ENCODE results near the gene GNAI2.
A peak's percentile ranks its signal among the peaks of the same experiment; 100 is the strongest.

GNAI2 gene

GRCh38 chr3:50250514-50250913 lies 14.5 kb downstream of the GNAI2 start:
- no peak overlapping the region for H3K9ac ChIP-seq (ENCODE audit: low read length)
- H3K4me1 ChIP-seq (ENCODE audit: control insufficient read depth, insufficient read depth, low read length) = peaks cover 57% of the 10 kb centered on the region
- no peak overlapping the region for H3K4me3 ChIP-seq (ENCODE audit: low read length)
- no peaks in the 10 kb centered on the region for H3K9me3 ChIP-seq (ENCODE audit: control insufficient read depth, low read length)
- no peaks in the 10 kb centered on the region for H3K27me3 ChIP-seq (replicated peaks; ENCODE audit: control insufficient read depth, insufficient read depth, low read length)
- DNase-seq (ENCODE audit: low read depth) = no peak
- peaks cover 35% of the 10 kb centered on the region for H3K36me3 ChIP-seq (ENCODE audit: control insufficient read depth, insufficient read depth, low read length, severe bottlenecking)

DNA sequence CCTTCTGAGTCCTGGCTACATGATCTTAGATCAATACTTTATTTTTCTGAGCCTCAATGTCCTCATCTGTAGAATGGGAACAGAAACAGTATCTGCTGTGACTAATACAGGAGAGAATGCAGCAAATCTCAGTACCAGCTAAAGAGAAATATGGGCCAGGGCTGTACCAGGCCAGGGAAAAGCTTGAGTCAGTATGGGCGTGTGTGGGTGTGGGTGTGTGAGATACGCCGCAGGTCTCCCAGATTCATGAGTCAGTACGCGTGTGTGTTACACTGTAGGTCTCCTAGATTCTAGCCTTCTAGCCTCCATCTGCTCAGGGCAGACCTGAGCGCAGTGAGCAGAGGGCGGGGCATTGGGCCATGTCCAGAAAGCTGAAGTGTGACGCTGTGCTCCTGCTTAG lies 15.2 kb downstream of the GNAI2 start:
- Histone ChIP-seq H3K36me3 (ENCODE audit: control insufficient read depth, insufficient read depth, low read length, severe bottlenecking) (peaks cover 40% of the 10 kb centered on the region), H3K9ac (ENCODE audit: low read length) (peak overlapping the region; percentile 1), H3K4me3 (ENCODE audit: low read length) (no peak overlapping the region), H3K27me3 (replicated peaks; ENCODE audit: control insufficient read depth, insufficient read depth, low read length) (no peaks in the 10 kb centered on the region), H3K9me3 (ENCODE audit: control insufficient read depth, low read length) (no peaks in the 10 kb centered on the region), H3K4me1 (ENCODE audit: control insufficient read depth, insufficient read depth, low read length) (peaks cover 51% of the 10 kb centered on the region)
- DNase-seq (ENCODE audit: low read depth) = no peak

- Histone ChIP-seq H3K4me3 (ENCODE audit: low read length) (no peak overlapping the region), H3K4me1 (ENCODE audit: control insufficient read depth, insufficient read depth, low read length) (peaks cover 23% of the 10 kb centered on the region), H3K27me3 (replicated peaks; ENCODE audit: control insufficient read depth, insufficient read depth, low read length) (no peaks in the 10 kb centered on the region), H3K36me3 (ENCODE audit: control insufficient read depth, insufficient read depth, low read length, severe bottlenecking) (peaks cover 64% of the 10 kb centered on the region), H3K9ac (ENCODE audit: low read length) (peak overlapping the region; percentile 44), H3K9me3 (ENCODE audit: control insufficient read depth, low read length) (no peaks in the 10 kb centered on the region)
- DNase-seq (ENCODE audit: low read depth) = peak; percentile 19
Measured at GRCh38 chr3:50254577-50255250, 18.7 kb downstream of the GNAI2 start.

GRCh38 chr3:50255251-50255615 lies 19.2 kb downstream of the GNAI2 start:
- Histone ChIP-seq H3K36me3 (ENCODE audit: control insufficient read depth, insufficient read depth, low read length, severe bottlenecking) (peaks cover 64% of the 10 kb centered on the region), H3K9ac (ENCODE audit: low read length) (peak overlapping the region; percentile 44), H3K4me1 (ENCODE audit: control insufficient read depth, insufficient read depth, low read length) (peaks cover 20% of the 10 kb centered on the region), H3K27me3 (replicated peaks; ENCODE audit: control insufficient read depth, insufficient read depth, low read length) (no peaks in the 10 kb centered on the region), H3K9me3 (ENCODE audit: control insufficient read depth, low read length) (no peaks in the 10 kb centered on the region), H3K4me3 (ENCODE audit: low read length) (no peak overlapping the region)
- DNase-seq (ENCODE audit: low read depth) = no peak

DNA sequence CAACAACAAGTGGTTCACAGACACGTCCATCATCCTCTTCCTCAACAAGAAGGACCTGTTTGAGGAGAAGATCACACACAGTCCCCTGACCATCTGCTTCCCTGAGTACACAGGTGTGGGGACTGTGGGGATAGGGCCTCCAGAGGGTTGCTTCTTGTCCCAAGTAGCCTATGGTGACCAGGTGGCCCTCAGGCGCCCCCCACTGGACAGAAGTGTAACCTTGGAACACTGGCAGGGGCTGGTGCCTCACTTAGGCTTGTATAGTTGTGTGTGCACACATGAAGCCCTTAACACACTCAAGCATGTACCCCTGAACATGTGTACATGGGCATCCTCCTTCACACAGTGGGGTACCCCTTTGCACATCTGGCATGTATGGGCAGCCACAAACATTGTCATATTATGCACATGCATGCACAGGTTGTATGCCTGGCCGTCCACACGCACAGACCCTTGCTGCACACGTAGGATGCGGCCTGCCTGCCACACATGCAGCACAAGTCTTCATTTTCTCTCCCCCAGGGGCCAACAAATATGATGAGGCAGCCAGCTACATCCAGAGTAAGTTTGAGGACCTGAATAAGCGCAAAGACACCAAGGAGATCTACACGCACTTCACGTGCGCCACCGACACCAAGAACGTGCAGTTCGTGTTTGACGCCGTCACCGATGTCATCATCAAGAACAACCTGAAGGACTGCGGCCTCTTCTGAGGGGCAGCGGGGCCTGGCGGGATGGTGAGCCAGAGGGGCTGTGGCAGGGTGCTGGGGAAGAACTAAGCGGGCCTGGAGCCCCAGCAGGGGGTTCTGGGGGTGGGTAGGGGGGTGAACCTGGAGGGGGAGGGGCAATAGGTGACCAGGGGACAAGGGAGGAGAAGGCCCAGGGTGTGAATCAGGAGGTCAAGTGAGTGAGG lies 21.2 kb downstream of the GNAI2 start:
- peak; percentile 47 for DNase-seq (ENCODE audit: low read depth)
- Histone ChIP-seq H3K36me3 (ENCODE audit: control insufficient read depth, insufficient read depth, low read length, severe bottlenecking) (peaks cover 60% of the 10 kb centered on the region), H3K27me3 (replicated peaks; ENCODE audit: control insufficient read depth, insufficient read depth, low read length) (no peaks in the 10 kb centered on the region), H3K9ac (ENCODE audit: low read length) (no peak overlapping the region), H3K4me1 (ENCODE audit: control insufficient read depth, insufficient read depth, low read length) (peaks cover 25% of the 10 kb centered on the region), H3K4me3 (ENCODE audit: low read length) (no peak overlapping the region), H3K9me3 (ENCODE audit: control insufficient read depth, low read length) (no peaks in the 10 kb centered on the region)

DNA sequence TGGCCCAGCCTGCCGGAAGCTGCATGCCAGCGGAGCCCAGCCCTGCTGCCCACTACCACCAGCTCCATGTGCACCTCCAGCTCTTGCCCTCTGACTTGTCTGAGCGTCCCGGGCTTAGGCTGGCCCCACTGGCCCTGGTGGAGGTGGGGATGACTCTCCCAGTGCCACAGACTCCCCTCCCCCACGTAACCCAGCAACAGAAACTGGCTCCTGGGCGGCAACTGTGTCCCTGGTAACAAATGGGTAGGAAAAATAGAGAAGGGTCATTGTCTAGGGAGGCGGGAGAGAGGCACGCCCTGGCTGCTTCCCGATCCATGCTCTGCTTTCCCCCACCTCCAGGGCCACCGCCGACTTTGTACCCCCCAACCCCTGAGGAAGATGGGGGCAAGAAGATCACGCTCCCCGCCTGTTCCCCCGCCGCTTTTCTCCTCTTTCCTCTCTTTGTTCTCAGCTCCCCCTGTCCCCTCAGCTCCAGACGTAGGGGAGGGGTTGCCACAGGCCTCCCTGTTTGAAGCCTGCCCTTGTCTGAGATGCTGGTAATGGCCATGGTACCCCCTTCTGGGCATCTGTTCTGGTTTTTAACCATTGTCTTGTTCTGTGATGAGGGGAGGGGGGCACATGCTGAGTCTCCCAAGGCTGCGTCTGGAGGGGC lies 22.2 kb downstream of the GNAI2 start:
- Histone ChIP-seq H3K27me3 (replicated peaks; ENCODE audit: control insufficient read depth, insufficient read depth, low read length) (no peaks in the 10 kb centered on the region), H3K9ac (ENCODE audit: low read length) (no peak overlapping the region), H3K4me3 (ENCODE audit: low read length) (no peak overlapping the region), H3K4me1 (ENCODE audit: control insufficient read depth, insufficient read depth, low read length) (peaks cover 26% of the 10 kb centered on the region), H3K36me3 (ENCODE audit: control insufficient read depth, insufficient read depth, low read length, severe bottlenecking) (peaks cover 51% of the 10 kb centered on the region), H3K9me3 (ENCODE audit: control insufficient read depth, low read length) (no peaks in the 10 kb centered on the region)
- no peak for DNase-seq (ENCODE audit: low read depth)

- Histone ChIP-seq H3K4me3 (ENCODE audit: low read length) (no peak overlapping the region), H3K9ac (ENCODE audit: low read length) (no peak overlapping the region), H3K27me3 (replicated peaks; ENCODE audit: control insufficient read depth, insufficient read depth, low read length) (no peaks in the 10 kb centered on the region), H3K9me3 (ENCODE audit: control insufficient read depth, low read length) (no peaks in the 10 kb centered on the region), H3K4me1 (ENCODE audit: control insufficient read depth, insufficient read depth, low read length) (peaks cover 33% of the 10 kb centered on the region), H3K36me3 (ENCODE audit: control insufficient read depth, insufficient read depth, low read length, severe bottlenecking) (peaks cover 44% of the 10 kb centered on the region)
- DNase-seq (ENCODE audit: low read depth) = no peak
Measured at GRCh38 chr3:50258979-50259378, 23.0 kb downstream of the GNAI2 start.

- Histone ChIP-seq H3K27me3 (replicated peaks; ENCODE audit: control insufficient read depth, insufficient read depth, low read length) (no peaks in the 10 kb centered on the region), H3K4me3 (ENCODE audit: low read length) (peak overlapping the region; percentile 41), H3K9ac (ENCODE audit: low read length) (peak overlapping the region; percentile 87), H3K36me3 (ENCODE audit: control insufficient read depth, insufficient read depth, low read length, severe bottlenecking) (peaks cover 38% of the 10 kb centered on the region), H3K9me3 (ENCODE audit: control insufficient read depth, low read length) (no peaks in the 10 kb centered on the region), H3K4me1 (ENCODE audit: control insufficient read depth, insufficient read depth, low read length) (peaks cover 38% of the 10 kb centered on the region)
- no peak for DNase-seq (ENCODE audit: low read depth)
Measured at GRCh38 chr3:50259432-50260026, 23.5 kb downstream of the GNAI2 start.

DNA sequence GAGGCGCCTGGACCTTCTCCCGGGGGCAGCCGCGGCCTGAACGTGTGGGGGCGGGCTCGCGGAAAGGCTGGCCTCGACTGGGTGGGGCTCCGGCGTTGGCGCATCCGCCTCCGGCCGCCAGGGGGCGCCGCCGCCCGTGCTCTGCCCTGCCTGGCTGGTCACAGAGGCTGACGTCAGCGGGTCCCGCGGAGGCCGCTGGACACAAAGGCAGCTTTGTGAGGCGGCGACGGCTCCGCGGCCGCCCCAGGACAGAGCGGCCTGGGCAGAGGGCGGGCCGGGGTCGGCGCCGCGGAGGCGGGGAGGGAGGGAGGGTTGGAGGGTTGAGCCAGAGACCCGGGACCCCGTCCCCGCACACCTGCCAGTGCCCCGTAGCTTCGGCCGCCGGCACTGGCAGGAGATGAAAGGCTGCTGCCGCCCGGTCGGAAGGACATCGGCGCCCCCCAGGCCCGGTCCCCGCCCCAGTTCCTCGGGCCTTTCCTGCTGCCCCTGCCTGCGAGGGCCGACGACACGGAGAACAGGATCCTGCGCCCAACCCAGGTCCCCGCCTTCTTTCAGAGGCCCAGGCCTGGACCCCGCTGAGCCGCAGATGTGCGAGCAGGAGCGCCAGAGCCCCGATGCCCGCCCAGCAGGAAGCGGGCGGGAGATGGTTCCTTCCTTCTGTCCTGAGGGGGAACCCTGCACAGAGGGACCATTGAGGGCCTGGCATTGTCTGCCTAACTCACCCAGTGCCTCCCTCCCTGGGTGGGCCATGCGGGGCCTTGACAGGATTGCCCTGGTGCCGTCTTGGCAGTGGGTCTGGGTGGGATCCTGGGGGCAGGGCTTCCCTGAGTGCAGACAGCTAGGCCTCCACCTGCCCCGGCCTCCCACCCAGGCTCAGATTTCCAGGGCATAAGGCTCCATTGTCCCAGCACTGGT lies 24.3 kb downstream of the GNAI2 start:
- Histone ChIP-seq H3K9ac (ENCODE audit: low read length) (peak overlapping the region; percentile 87), H3K27me3 (replicated peaks; ENCODE audit: control insufficient read depth, insufficient read depth, low read length) (no peaks in the 10 kb centered on the region), H3K36me3 (ENCODE audit: control insufficient read depth, insufficient read depth, low read length, severe bottlenecking) (peaks cover 31% of the 10 kb centered on the region), H3K9me3 (ENCODE audit: control insufficient read depth, low read length) (no peaks in the 10 kb centered on the region), H3K4me1 (ENCODE audit: control insufficient read depth, insufficient read depth, low read length) (peaks cover 37% of the 10 kb centered on the region), H3K4me3 (ENCODE audit: low read length) (peak overlapping the region; percentile 76)
- DNase-seq (ENCODE audit: low read depth) = peak; percentile 96

DNA sequence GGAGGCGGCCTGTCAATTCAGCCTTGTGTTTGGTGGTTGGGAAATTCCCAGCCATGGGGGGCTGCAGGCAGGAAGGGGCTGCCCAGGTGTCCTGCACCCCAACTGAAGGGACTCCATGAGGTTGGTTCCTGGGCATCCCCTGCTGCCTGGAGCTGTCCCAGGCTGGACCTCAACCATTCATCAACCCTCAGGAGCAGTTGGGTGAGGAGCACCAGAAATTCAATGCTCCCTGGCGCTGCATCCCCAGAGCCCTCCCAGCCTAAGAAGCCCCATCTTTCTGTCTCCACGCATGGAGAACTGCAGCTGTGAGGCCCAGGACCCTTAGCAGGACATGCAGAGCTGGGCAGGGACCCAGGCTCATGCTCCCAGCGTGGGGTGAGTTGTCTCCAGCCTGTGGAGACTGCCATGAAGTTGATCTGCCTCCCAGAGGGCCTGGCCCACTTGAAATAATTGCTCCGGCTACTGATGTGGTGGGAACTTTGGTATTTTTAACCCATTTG lies 25.0 kb downstream of the GNAI2 start:
- DNase-seq (ENCODE audit: low read depth) = peak; percentile 16
- H3K9ac ChIP-seq (ENCODE audit: low read length) = peak overlapping the region; percentile 87
- H3K9me3 ChIP-seq (ENCODE audit: control insufficient read depth, low read length) = no peaks in the 10 kb centered on the region
- no peaks in the 10 kb centered on the region for H3K27me3 ChIP-seq (replicated peaks; ENCODE audit: control insufficient read depth, insufficient read depth, low read length)
- H3K36me3 ChIP-seq (ENCODE audit: control insufficient read depth, insufficient read depth, low read length, severe bottlenecking) = peaks cover 26% of the 10 kb centered on the region
- peaks cover 39% of the 10 kb centered on the region for H3K4me1 ChIP-seq (ENCODE audit: control insufficient read depth, insufficient read depth, low read length)
- H3K4me3 ChIP-seq (ENCODE audit: low read length) = peak overlapping the region; percentile 76

Measured in adipocyte (in vitro differentiated cells).